SU-DHL-6 (cell line): ENCODE measurements around the gene AQP2.

Experiments
- H2AFZ ChIP-seq: fragments of 200-600 bp; sonication (generic); 2 replicates; pipeline ENCODE4 v1.6.1; 2014; ENCODE audit warnings: low read depth, mild to moderate bottlenecking, moderate library complexity, mixed read lengths, antibody characterized with exemption, low read length; ENCODE audit not compliant: severe bottlenecking
- H3F3A ChIP-seq: fragments of 200-600 bp; shearing (Covaris generic); 2 replicates; pipeline ENCODE4 v1.6.0; 2016; ENCODE audit warnings: antibody characterized with exemption, mild to moderate bottlenecking; ENCODE audit not compliant: insufficient read depth
- H3K27ac ChIP-seq: fragments of 200-600 bp; sonication (generic); 2 replicates; pipeline ENCODE4 v1.5.1; 2016; ENCODE audit warnings: low read depth, mild to moderate bottlenecking, low read length, moderate library complexity, mixed read lengths
- H3K27me3 ChIP-seq: fragments of 200-600 bp; sonication (generic), shearing (Covaris generic); 2 replicates; pipeline ENCODE4 v1.6.0; 2014; ENCODE audit warnings: mild to moderate bottlenecking, low read length
- H3K36me3 ChIP-seq: fragments of 200-600 bp; sonication (generic); 2 replicates; pipeline ENCODE4 v1.6.1; 2014; ENCODE audit warnings: mild to moderate bottlenecking, low read length, mixed read lengths
- H3K4me2 ChIP-seq: fragments of 300-600, 200-600 bp; shearing (Covaris generic), sonication (generic); 2 replicates; pipeline ENCODE4 v1.6.0; 2014; ENCODE audit warnings: low read length, low read depth, mild to moderate bottlenecking; ENCODE audit not compliant: poor library complexity, severe bottlenecking
- H3K4me3 ChIP-seq: fragments of 200-600 bp; sonication (generic); 2 replicates; pipeline ENCODE4 v1.5.1; 2014; ENCODE audit warnings: antibody characterized with exemption, low read length, mild to moderate bottlenecking, mixed read lengths; ENCODE audit not compliant: insufficient read depth, poor library complexity, severe bottlenecking
- H3K79me2 ChIP-seq: fragments of 200-600 bp; sonication (generic); 2 replicates; pipeline ENCODE4 v1.6.1; 2014; ENCODE audit warnings: mild to moderate bottlenecking, low read length, moderate library complexity; ENCODE audit not compliant: insufficient read depth
- H3K9ac ChIP-seq: fragments of 200-600 bp; sonication (generic); 2 replicates; pipeline ENCODE4 v1.7.0; 2014; ENCODE audit warnings: mild to moderate bottlenecking, low read length
- H3K9me2 ChIP-seq: fragments of 200-600 bp; sonication (generic); replicated peaks from 2 replicates; pipeline ENCODE4 v1.6.1; 2014; ENCODE audit warnings: low read length; ENCODE audit not compliant: insufficient read depth
- H3K9me3 ChIP-seq: fragments of 200-600 bp; sonication (generic); 2 replicates; pipeline ENCODE4 v1.6.1; 2014; ENCODE audit warnings: low read length, mixed read lengths; ENCODE audit not compliant: insufficient read depth
- H4K20me1 ChIP-seq: fragments of 200-600 bp; sonication (generic); 2 replicates; pipeline ENCODE4 v1.6.1; 2014; ENCODE audit warnings: low read depth, mild to moderate bottlenecking, antibody characterized with exemption, low read length, moderate library complexity, mixed read lengths
- EZH2phosphoT487 ChIP-seq: fragments of 200-600 bp; sonication (generic), shearing (Covaris generic); conservative IDR thresholded peaks from 2 replicates; pipeline ENCODE4 v1.6.1; 2018; ENCODE audit warnings: mild to moderate bottlenecking, antibody characterized with exemption, low read length, moderate library complexity, mixed read lengths
- TF ChIP-seq, protein P1 (sequence below): fragments of 200-600 bp; sonication (generic); IDR thresholded peaks from one replicate; pipeline ENCODE4 v1.5.1; 2017; ENCODE audit warnings: antibody characterized with exemption, mild to moderate bottlenecking, low read length, moderate library complexity; ENCODE audit not compliant: insufficient read depth, poor library complexity, severe bottlenecking

AQP2 gene

GRCh38 chr12:49980501-49981349, 30.2 kb downstream of the AQP2 start:
- no peak overlapping the region for H3K27ac ChIP-seq
- H3F3A ChIP-seq, result no peaks in the 10 kb centered on the region
- no peaks in the 10 kb centered on the region for H3K36me3 ChIP-seq
- H3K9ac ChIP-seq, result no peak overlapping the region
- H3K79me2 ChIP-seq, result no peaks in the 10 kb centered on the region
- H3K9me2 ChIP-seq, result no peaks in the 10 kb centered on the region
- H3K4me2 ChIP-seq, result no peak overlapping the region
- TF ChIP-seq, protein P1, sequence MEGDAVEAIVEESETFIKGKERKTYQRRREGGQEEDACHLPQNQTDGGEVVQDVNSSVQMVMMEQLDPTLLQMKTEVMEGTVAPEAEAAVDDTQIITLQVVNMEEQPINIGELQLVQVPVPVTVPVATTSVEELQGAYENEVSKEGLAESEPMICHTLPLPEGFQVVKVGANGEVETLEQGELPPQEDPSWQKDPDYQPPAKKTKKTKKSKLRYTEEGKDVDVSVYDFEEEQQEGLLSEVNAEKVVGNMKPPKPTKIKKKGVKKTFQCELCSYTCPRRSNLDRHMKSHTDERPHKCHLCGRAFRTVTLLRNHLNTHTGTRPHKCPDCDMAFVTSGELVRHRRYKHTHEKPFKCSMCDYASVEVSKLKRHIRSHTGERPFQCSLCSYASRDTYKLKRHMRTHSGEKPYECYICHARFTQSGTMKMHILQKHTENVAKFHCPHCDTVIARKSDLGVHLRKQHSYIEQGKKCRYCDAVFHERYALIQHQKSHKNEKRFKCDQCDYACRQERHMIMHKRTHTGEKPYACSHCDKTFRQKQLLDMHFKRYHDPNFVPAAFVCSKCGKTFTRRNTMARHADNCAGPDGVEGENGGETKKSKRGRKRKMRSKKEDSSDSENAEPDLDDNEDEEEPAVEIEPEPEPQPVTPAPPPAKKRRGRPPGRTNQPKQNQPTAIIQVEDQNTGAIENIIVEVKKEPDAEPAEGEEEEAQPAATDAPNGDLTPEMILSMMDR, result no peak
- TF ChIP-seq EZH2phosphoT487, result no peak
- H2AFZ ChIP-seq, result no peak overlapping the region
- H3K27me3 ChIP-seq, result no peaks in the 10 kb centered on the region
- H4K20me1 ChIP-seq, result no peaks in the 10 kb centered on the region
- H3K4me3 ChIP-seq, result no peak overlapping the region
- no peaks in the 10 kb centered on the region for H3K9me3 ChIP-seq

GRCh38 chr12:49982246-49983087, 31.9 kb downstream of the AQP2 start:
- H3K4me3 ChIP-seq, result no peak overlapping the region
- H2AFZ ChIP-seq, result no peak overlapping the region
- H3K79me2 ChIP-seq, result no peaks in the 10 kb centered on the region
- H3K27me3 ChIP-seq, result no peaks in the 10 kb centered on the region
- no peaks in the 10 kb centered on the region for H3K9me2 ChIP-seq
- H4K20me1 ChIP-seq, result no peaks in the 10 kb centered on the region; the same call in 1 of the 2 replicates
- no peaks in the 10 kb centered on the region for H3F3A ChIP-seq
- H3K4me2 ChIP-seq, result no peak overlapping the region
- no peak overlapping the region for H3K9ac ChIP-seq
- H3K27ac ChIP-seq, result no peak overlapping the region
- peaks cover 9% of the 10 kb centered on the region; the same call in 1 of the 2 replicates for H3K36me3 ChIP-seq
- no peaks in the 10 kb centered on the region for H3K9me3 ChIP-seq
- TF ChIP-seq, protein P1, result no peak
- TF ChIP-seq EZH2phosphoT487, result no peak

GRCh38 chr12:49983892-49984291, 33.4 kb downstream of the AQP2 start:
- TF ChIP-seq, protein P1, result no peak
- TF ChIP-seq EZH2phosphoT487, result no peak
- Histone ChIP-seq H3K9ac (no peak overlapping the region), H3K27ac (no peak overlapping the region), H3F3A (no peaks in the 10 kb centered on the region), H3K79me2 (no peaks in the 10 kb centered on the region), H2AFZ (no peak overlapping the region), H3K27me3 (no peaks in the 10 kb centered on the region), H3K9me3 (no peaks in the 10 kb centered on the region), H4K20me1 (no peaks in the 10 kb centered on the region; the same call in 1 of the 2 replicates), H3K4me3 (no peak overlapping the region), H3K36me3 (peaks cover 16% of the 10 kb centered on the region; the same call in 1 of the 2 replicates), H3K9me2 (no peaks in the 10 kb centered on the region), H3K4me2 (no peak overlapping the region)
